Muscle layer of duodenum (tissue), 2 donors: ENCODE data around the gene ZFP36L1.

Experiments used
- H3K27ac ChIP-seq: one replicate; pipeline ENCODE4 v1.7.0; 2013; ENCODE audit warnings: mild to moderate bottlenecking, low read length
- H3K27me3 ChIP-seq: one replicate; pipeline ENCODE4 v1.7.0; 2013; ENCODE audit warnings: low read depth, mild to moderate bottlenecking, control low read depth, low read length
- H3K36me3 ChIP-seq, 2 donors: one replicate each; pipeline ENCODE4 v1.7.0; 2013; ENCODE audit warnings: low read length in 2 of 2, control low read depth in 1 of 2, mild to moderate bottlenecking in 1 of 2; ENCODE audit not compliant: insufficient read depth in 2 of 2, control insufficient read depth in 1 of 2
- H3K4me1 ChIP-seq, 2 donors: one replicate each; pipeline ENCODE4 v1.7.0; 2013; ENCODE audit warnings: low read length in 2 of 2, mild to moderate bottlenecking in 2 of 2, control low read depth in 1 of 2, moderate library complexity in 1 of 2; ENCODE audit not compliant: insufficient read depth in 2 of 2, control insufficient read depth in 1 of 2
- H3K4me3 ChIP-seq, 2 donors: one replicate each; pipeline ENCODE4 v1.7.0; 2013; ENCODE audit warnings: low read length in 2 of 2, low read depth in 1 of 2, mild to moderate bottlenecking in 1 of 2
- H3K9me3 ChIP-seq, 2 donors: one replicate each; pipeline ENCODE4 v1.7.0; 2013; ENCODE audit warnings: low read length in 2 of 2, control low read depth in 1 of 2, mild to moderate bottlenecking in 1 of 2; ENCODE audit not compliant: control insufficient read depth in 1 of 2
- donor health status: healthy.

ZFP36L1 gene

GRCh38 chr14:68806526-68807147, 13.8 kb upstream of the ZFP36L1 start:
- peaks cover 0 to 3% of the 10 kb centered on the region in 2 donors for H3K9me3 ChIP-seq
- H3K36me3 ChIP-seq: no peaks in the 10 kb centered on the region
- H3K27me3 ChIP-seq: no peaks in the 10 kb centered on the region
- H3K27ac ChIP-seq: peak overlapping the region; percentile 78
- peak overlapping the region in 1 of 2 donors; percentile 19 for H3K4me3 ChIP-seq
- peaks cover 18 to 54% of the 10 kb centered on the region in 2 donors for H3K4me1 ChIP-seq

- Histone ChIP-seq H3K27me3 (no peaks in the 10 kb centered on the region), H3K36me3 (no peaks in the 10 kb centered on the region), H3K4me1 (peaks cover 18 to 48% of the 10 kb centered on the region in 2 donors), H3K9me3 (peaks cover 0 to 3% of the 10 kb centered on the region in 2 donors), H3K27ac (peak overlapping the region; percentile 3), H3K4me3 (no peak overlapping the region)
Measured at GRCh38 chr14:68805414-68805813, 12.5 kb upstream of the ZFP36L1 start.

GRCh38 chr14:68801631-68802030, 8.8 kb upstream of the ZFP36L1 start:
- no peaks in the 10 kb centered on the region for H3K27me3 ChIP-seq
- peaks cover 4 to 18% of the 10 kb centered on the region in 2 donors for H3K4me1 ChIP-seq
- no peak overlapping the region for H3K4me3 ChIP-seq
- H3K27ac ChIP-seq: no peak overlapping the region
- no peaks in the 10 kb centered on the region for H3K36me3 ChIP-seq
- H3K9me3 ChIP-seq: peaks cover 0 to 3% of the 10 kb centered on the region in 2 donors

- no peaks in the 10 kb centered on the region for H3K27me3 ChIP-seq
- no peak overlapping the region for H3K4me3 ChIP-seq
- H3K4me1 ChIP-seq: peaks cover 0 to 11% of the 10 kb centered on the region in 2 donors
- no peak overlapping the region for H3K27ac ChIP-seq
- H3K36me3 ChIP-seq: no peaks in the 10 kb centered on the region
- H3K9me3 ChIP-seq: peaks cover 0 to 3% of the 10 kb centered on the region in 2 donors
Measured at GRCh38 chr14:68800953-68801352, 8.1 kb upstream of the ZFP36L1 start.

GRCh38 chr14:68800390-68800789, 7.5 kb upstream of the ZFP36L1 start:
- H3K4me3 ChIP-seq: no peak overlapping the region
- H3K27ac ChIP-seq: no peak overlapping the region
- H3K4me1 ChIP-seq: peaks cover 0 to 7% of the 10 kb centered on the region in 2 donors
- peaks cover 0 to 3% of the 10 kb centered on the region in 2 donors for H3K9me3 ChIP-seq
- H3K36me3 ChIP-seq: no peaks in the 10 kb centered on the region
- H3K27me3 ChIP-seq: no peaks in the 10 kb centered on the region

- Histone ChIP-seq H3K4me1 (no peaks in the 10 kb centered on the region), H3K4me3 (no peak overlapping the region), H3K27ac (no peak overlapping the region), H3K27me3 (no peaks in the 10 kb centered on the region), H3K36me3 (peaks cover 0 to 13% of the 10 kb centered on the region in 2 donors), H3K9me3 (no peaks in the 10 kb centered on the region)
Measured at GRCh38 chr14:68798621-68799020, 5.8 kb upstream of the ZFP36L1 start.

GRCh38 chr14:68797121-68797670, 4.3 kb upstream of the ZFP36L1 start:
- Histone ChIP-seq H3K36me3 (peaks cover 0 to 17% of the 10 kb centered on the region in 2 donors), H3K27me3 (no peaks in the 10 kb centered on the region), H3K4me3 (no peak overlapping the region), H3K27ac (peak overlapping the region; percentile 100), H3K9me3 (no peaks in the 10 kb centered on the region), H3K4me1 (no peaks in the 10 kb centered on the region)

GRCh38 chr14:68796418-68797101, 3.7 kb upstream of the ZFP36L1 start:
- H3K4me1 ChIP-seq: no peaks in the 10 kb centered on the region
- H3K4me3 ChIP-seq: peak overlapping the region; percentile 99 to 100
- H3K27me3 ChIP-seq: no peaks in the 10 kb centered on the region
- peaks cover 0 to 20% of the 10 kb centered on the region in 2 donors for H3K36me3 ChIP-seq
- no peaks in the 10 kb centered on the region for H3K9me3 ChIP-seq
- peak overlapping the region; percentile 100 for H3K27ac ChIP-seq

GRCh38 chr14:68795597-68796417, 2.9 kb upstream of the ZFP36L1 start:
- Histone ChIP-seq H3K4me3 (peak overlapping the region; percentile 99 to 100), H3K27me3 (no peaks in the 10 kb centered on the region), H3K9me3 (no peaks in the 10 kb centered on the region), H3K36me3 (peaks cover under 1 to 26% of the 10 kb centered on the region in 2 donors), H3K27ac (peak overlapping the region; percentile 100), H3K4me1 (no peaks in the 10 kb centered on the region)

- Histone ChIP-seq H3K27me3 (no peaks in the 10 kb centered on the region), H3K4me1 (no peaks in the 10 kb centered on the region), H3K36me3 (peaks cover 7 to 34% of the 10 kb centered on the region in 2 donors), H3K27ac (peak overlapping the region; percentile 100), H3K4me3 (peak overlapping the region; percentile 99 to 100), H3K9me3 (no peaks in the 10 kb centered on the region)
Measured at GRCh38 chr14:68794851-68795596, 2.2 kb upstream of the ZFP36L1 start.
